GM21390 (cell line): ENCODE data around the gene UBAP1.
"Not testable (repeated sequence)": the region's sequence is repeated elsewhere in the genome, so short reads cannot be mapped to it uniquely, and the experiment has no call there.

Experiments used
- ATAC-seq: cut with Tn5 transposase; IDR thresholded peaks from one replicate; pipeline ENCODE4 v1.9.1; 2021; ENCODE audit not compliant: unreplicated experiment

Gene UBAP1

GRCh38 chr9:34179213-34180136, 632 bp downstream of the UBAP1 start:
- no peak for ATAC-seq

- ATAC-seq: no peak
Measured at GRCh38 chr9:34185778-34186551, 7.1 kb downstream of the UBAP1 start.

- no peak for ATAC-seq
Measured at GRCh38 chr9:34187891-34188240, 9.0 kb downstream of the UBAP1 start.

DNA sequence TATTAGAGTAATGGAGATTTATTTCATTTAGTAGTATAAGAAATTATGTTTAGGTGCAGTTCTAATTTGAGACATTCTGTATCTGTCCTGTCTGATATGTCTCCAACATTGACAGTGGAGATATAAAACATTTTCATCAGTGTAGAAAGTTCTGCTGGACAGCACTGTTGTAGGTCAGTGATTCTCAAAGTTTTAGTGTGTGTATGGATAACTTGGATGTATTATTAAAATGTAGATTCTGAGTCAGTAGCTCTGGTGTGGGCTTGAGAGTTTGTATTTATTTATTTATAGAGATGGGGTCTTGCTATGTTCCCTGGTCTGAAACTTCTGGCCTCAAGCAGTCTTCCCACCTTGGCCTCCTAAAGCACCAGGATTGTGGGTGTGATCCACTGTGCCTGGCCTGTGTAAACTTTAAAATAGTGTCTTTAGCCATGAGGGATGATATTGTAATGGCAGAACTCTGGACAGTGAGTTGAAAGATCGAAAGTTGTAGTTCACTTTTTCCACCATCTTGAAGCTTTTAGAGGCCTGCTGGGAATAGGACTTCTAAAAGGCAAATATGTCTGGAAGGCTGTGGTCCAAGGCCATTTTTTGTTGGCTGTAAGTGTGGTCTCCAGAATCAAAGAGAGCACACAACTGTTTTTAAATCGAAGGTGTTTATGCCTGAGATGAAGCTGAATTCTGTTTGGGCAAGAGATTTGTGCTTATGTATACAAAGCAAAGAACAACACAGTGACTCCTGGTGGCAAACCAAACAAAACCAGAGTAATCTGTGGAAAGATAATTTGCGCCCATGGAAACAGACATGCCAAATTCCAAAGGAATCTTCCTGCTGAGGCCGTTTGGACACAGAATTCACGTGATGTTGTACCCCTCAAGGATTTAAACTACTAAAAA, 12.4 kb downstream of the UBAP1 start:
- ATAC-seq: no peak

DNA sequence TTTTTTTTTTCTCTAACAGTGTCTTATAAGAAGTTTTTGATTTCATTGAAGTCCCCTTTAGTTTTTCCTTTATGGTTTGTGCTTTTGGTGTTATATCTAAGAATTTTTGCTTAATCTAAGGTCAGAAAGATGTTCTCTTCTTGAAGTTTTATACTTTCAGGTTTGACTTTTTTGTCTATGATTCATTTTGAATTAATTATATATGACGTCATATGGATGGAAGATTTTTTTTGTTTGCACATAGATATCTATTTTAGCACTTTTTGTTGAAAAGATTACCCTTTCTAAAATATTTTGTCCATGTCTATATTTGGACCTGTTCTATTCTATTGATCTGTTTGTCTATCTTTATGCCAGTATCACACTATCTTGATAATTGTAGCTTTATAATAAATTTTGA, 16.3 kb downstream of the UBAP1 start:
- no peak for ATAC-seq

DNA sequence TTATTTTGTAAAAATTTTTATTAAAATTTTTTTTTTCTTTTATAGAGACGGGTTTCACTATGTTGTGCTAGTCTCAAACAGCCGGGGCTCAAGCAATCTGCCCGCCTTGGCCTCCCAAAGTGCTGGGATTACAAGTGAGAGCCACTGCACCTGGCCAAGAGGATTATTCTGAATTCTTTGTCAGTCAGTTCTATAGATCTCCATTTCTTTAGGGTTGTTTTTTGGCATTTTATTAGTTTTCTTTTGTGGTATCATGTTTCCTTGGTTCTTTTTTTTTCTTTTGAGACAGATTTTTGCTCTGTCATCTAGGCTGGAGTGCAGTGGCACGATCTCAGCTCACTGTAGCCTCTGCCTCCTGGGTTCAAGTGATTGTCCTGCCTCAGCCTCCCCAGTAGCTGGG, 18.4 kb downstream of the UBAP1 start:
- not testable (repeated sequence) for ATAC-seq

GRCh38 chr9:34197756-34198711, 19.2 kb downstream of the UBAP1 start:
- ATAC-seq: no peak

GRCh38 chr9:34200092-34200491, 21.2 kb downstream of the UBAP1 start:
- ATAC-seq: no peak

DNA sequence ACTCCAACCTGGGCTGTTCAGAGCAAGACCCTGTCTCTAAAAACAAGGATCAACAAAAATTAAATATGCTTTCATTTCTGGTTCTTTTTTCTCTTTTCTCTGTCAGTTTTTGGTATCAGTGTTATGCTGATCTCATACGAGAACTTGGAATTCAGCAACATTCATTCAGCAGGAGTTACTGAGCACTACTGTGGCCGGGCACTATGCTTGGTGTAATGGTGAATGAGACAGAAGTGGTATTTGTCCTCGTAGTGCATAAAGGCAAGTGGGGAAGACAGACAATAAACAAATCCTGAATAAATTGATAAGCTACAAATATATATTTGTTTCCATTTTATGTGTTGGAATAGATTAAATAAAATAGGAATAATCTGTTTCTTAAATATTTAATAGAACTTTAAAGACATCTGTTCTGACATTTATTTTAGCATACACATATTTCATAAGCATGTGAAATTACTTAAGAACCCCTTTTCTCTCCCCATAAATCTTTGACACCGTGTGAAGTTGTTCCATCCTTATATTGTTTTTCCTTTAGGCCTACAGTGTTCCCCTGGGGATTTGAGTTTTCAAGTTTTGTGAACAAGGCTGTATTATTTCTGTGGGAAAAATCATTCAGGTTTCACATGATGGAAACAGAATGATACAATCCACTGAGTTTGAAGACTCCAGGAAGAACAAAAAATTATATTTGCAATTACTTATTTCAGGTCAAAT, 24.6 kb downstream of the UBAP1 start:
- no peak for ATAC-seq

DNA sequence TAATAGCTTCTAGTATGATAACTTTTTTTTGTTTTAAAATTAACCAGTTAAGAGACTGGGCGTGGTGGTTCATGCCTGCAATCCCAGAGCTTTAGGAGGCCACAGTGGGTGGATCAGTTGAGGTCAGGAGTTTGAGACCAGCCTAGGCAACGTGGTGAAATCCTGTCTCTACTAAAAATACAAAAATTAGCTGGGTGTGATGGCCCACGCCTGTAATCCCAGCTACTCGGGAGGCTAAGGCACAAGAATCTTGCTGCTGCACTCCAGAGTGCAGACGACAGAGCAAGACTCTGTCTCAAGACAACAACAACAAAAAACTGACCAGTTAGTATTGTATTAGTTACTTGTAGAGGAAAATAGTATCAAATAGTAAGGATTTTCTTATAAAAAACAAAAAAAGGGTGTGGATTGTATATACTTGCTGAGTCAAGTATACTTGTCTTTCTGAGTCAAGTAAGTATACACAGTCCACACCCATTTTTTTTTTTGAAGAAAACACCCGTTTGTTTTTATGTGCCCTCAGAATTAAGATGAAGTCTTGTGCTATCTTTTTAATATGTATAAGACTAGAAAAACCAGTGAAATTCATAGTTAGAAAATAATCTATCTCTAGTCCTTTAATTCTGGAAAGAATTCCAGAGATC, 25.3 kb downstream of the UBAP1 start:
- ATAC-seq: no peak

GRCh38 chr9:34205102-34205501, 26.3 kb downstream of the UBAP1 start:
- no peak for ATAC-seq

GRCh38 chr9:34206561-34206960, 27.7 kb downstream of the UBAP1 start:
- ATAC-seq: no peak

DNA sequence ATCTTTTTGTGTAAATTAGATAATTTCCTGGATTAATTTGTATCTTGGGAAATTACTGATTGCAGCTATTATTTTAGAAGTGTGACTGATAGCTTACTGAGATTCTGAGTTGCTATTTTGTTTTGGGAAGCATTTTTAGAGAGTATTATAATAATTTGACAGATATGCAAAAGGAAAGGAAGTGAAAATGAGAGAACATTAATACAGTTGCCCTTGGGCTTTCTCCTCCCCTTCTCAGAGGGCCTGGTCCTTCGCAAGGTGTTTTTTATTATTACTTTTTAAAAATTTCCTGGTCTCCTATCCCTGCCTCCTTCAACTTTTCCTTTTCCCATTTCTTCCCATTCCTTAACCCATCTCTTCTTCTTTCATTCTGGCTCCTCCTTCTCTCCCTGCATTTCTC, 32.6 kb downstream of the UBAP1 start:
- no peak for ATAC-seq

- ATAC-seq: not testable (repeated sequence)
Measured at GRCh38 chr9:34214354-34215000, 35.6 kb downstream of the UBAP1 start.

DNA sequence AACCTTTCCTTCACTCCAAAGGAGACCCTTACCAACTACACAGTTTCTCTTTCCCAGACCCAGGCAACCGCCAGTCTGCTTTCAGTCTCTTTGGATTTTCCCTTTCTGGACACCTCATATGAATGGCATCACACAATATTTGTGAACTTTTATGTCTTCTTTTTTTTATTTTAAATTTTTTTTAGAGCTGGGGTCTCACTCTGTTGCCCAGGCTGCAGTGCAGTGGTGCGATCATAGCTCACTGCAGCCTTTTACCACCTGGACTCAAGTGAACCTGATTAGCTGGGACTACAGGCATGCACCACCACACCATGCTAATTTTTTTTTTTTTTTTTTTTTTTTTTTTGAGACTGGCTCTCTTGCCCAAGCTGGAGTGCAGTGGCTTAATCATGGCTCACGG, 37.5 kb downstream of the UBAP1 start:
- no peak for ATAC-seq

GRCh38 chr9:34217015-34217414, 38.2 kb downstream of the UBAP1 start:
- ATAC-seq: not testable (repeated sequence)

GRCh38 chr9:34218446-34218845, 39.6 kb downstream of the UBAP1 start:
- no peak for ATAC-seq

DNA sequence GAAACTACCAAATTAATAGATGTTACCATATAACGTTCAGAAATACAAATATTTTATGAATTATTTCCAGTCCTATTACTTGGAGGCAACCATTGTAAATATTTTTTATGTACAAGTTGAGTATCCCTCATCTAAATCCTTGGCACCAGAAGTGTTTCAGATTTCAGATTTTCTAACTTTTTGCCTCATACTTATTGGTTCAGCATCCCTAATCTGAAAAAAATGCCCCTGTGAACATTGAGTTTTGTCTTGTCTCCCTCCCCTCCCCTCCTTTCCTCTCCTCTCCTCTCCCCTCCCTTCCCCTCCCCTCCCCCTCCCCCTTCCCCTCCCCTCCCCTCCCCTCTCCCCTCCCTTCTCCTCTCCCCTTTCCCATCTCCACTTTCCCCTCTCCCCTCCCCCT, 40.6 kb downstream of the UBAP1 start:
- ATAC-seq: no peak
